Activated CD8-positive, alpha-beta T cell treated with anti-CD3 and anti-CD28 coated beads for 36 hours (primary cell): Measurements from ENCODE around the gene NKPD1. TPM values are rescaled to one million over a fixed set of nuclear protein-coding genes. Genes with fewer than 3 reads are reported as not detected.

ENCODE experiments used
- ATAC-seq: fragments of 200-7000 bp; cut with Tn5 transposase; one replicate; pipeline ENCODE4 v1.10.0; 2021; ENCODE audit warnings: mild to moderate bottlenecking, moderate library complexity
- CTCF ChIA-PET: fragments of 350-600 bp; sonication (Branson Sonifier 250); formaldehyde crosslinking; loops from one replicate; lab custom pipeline; 2021; ENCODE audit warnings: antibody characterized with exemption; lab: Charles Lee
- POLR2A ChIA-PET: fragments of 350-600 bp; sonication (Branson Sonifier 250); formaldehyde crosslinking; loops from one replicate; lab custom pipeline; 2021; ENCODE audit warnings: antibody characterized with exemption; lab: Charles Lee
- DNase-seq: peaks from one replicate; pipeline ENCODE4 v3.0.0-alpha.2; 2020
- H3K27ac Mint-ChIP-seq: one replicate; pipeline ENCODE4 v1.8.0; 2021; ENCODE audit warnings: mild to moderate bottlenecking, mixed read lengths
- H3K27me3 Mint-ChIP-seq: one replicate; pipeline ENCODE4 v1.8.0; 2021; ENCODE audit warnings: mixed read lengths
- H3K36me3 Mint-ChIP-seq: one replicate; pipeline ENCODE4 v1.8.0; 2021; ENCODE audit warnings: low read depth, mixed read lengths
- H3K4me1 Mint-ChIP-seq: one replicate; pipeline ENCODE4 v1.8.0; 2021; ENCODE audit warnings: low read depth, mixed read lengths
- H3K4me3 Mint-ChIP-seq: one replicate; pipeline ENCODE4 v1.8.0; 2021; ENCODE audit warnings: mild to moderate bottlenecking, moderate library complexity, mixed read lengths
- H3K9me3 Mint-ChIP-seq: one replicate; pipeline ENCODE4 v1.8.0; 2021; ENCODE audit warnings: mixed read lengths
- CTCF ChIP-seq: fragments of 200-600 bp; IDR thresholded peaks from one replicate; pipeline ENCODE4 v1.8.0; 2022; ENCODE audit warnings: antibody characterized with exemption, mild to moderate bottlenecking
- intact Hi-C: fragments of 100-400 bp; cut with micrococcal nuclease; formaldehyde crosslinking; loops from one replicate; pipeline ENCODE4 v1.10.0; 2022
- total RNA-seq, 2 experiments: library from RNA; stranded (reverse); gene quantifications; one replicate each; pipeline ENCODE4 v1.2.3, GENCODE V29; 2021

NKPD1 gene
- total RNA-seq, 2 experiments from 2014 or later, result 0.07 to 0.16 TPM

- POLR2A ChIA-PET, result interaction anchor here (1.4 kb wide), 1 partner anchor 12 kb away, joined by 3 read pairs; no protein-coding TSS in a partner anchor
- ATAC-seq (no peak), DNase-seq (no peak)
- Mint-ChIP-seq H3K9me3 (no peaks in the 10 kb centered on the region), H3K4me1 (no peaks in the 10 kb centered on the region), H3K4me3 (no peak overlapping the region), H3K27ac (no peak overlapping the region), H3K27me3 (no peaks in the 10 kb centered on the region), H3K36me3 (peaks cover 10% of the 10 kb centered on the region)
- intact Hi-C loops, result no loop called here
- CTCF ChIA-PET, result no interaction called here
- no peak for TF ChIP-seq CTCF
Observed at GRCh38 chr19:45139286-45140143, 21.3 kb downstream of the NKPD1 start.

GRCh38 chr19:45138303-45138751, 22.5 kb downstream of the NKPD1 start:
- H3K36me3 Mint-ChIP-seq, result peaks cover 10% of the 10 kb centered on the region
- no peak overlapping the region for H3K4me3 Mint-ChIP-seq
- no peak for TF ChIP-seq CTCF
- no peaks in the 10 kb centered on the region for H3K9me3 Mint-ChIP-seq
- CTCF ChIA-PET, result no interaction called here
- POLR2A ChIA-PET, result interaction anchor here (0.6 kb wide), 1 partner anchor 48 kb away, joined by 3 read pairs; no protein-coding TSS in a partner anchor
- ATAC-seq, result no peak
- no peak for DNase-seq
- intact Hi-C loops, result no loop called here
- H3K27me3 Mint-ChIP-seq, result no peaks in the 10 kb centered on the region
- H3K27ac Mint-ChIP-seq, result no peak overlapping the region
- no peaks in the 10 kb centered on the region for H3K4me1 Mint-ChIP-seq

- H3K27ac Mint-ChIP-seq, result no peak overlapping the region
- H3K4me3 Mint-ChIP-seq, result no peak overlapping the region
- intact Hi-C loops, result no loop called here
- ChIA-PET POLR2A (interaction anchor here (1.0 kb wide), 1 partner anchor 12 kb away, joined by 3 read pairs; no protein-coding TSS in a partner anchor), CTCF (interaction anchor here (1.0 to 2.9 kb wide), 2 partner anchors 11 to 78 kb away, joined by 3 to 10 read pairs; no protein-coding TSS in a partner anchor)
- no peaks in the 10 kb centered on the region for H3K9me3 Mint-ChIP-seq
- H3K27me3 Mint-ChIP-seq, result no peaks in the 10 kb centered on the region
- DNase-seq (no peak), ATAC-seq (no peak)
- H3K4me1 Mint-ChIP-seq, result no peaks in the 10 kb centered on the region
- TF ChIP-seq CTCF, result no peak
- H3K36me3 Mint-ChIP-seq, result peaks cover 1% of the 10 kb centered on the region
Observed at GRCh38 chr19:45137179-45137761, 23.5 kb downstream of the NKPD1 start.

GRCh38 chr19:45136507-45137178, 24.1 kb downstream of the NKPD1 start:
- no peaks in the 10 kb centered on the region for H3K27me3 Mint-ChIP-seq
- DNase-seq (no peak), ATAC-seq (no peak)
- no peak for TF ChIP-seq CTCF
- POLR2A ChIA-PET, result interaction anchor here (0.9 to 1.0 kb wide), 2 partner anchors 13 to 249 kb away, joined by 3 read pairs; no protein-coding TSS in a partner anchor
- H3K4me3 Mint-ChIP-seq, result no peak overlapping the region
- intact Hi-C loops, result no loop called here
- H3K4me1 Mint-ChIP-seq, result no peaks in the 10 kb centered on the region
- no peak overlapping the region for H3K27ac Mint-ChIP-seq
- CTCF ChIA-PET, result interaction anchor here (1.0 to 2.9 kb wide), 2 partner anchors 10 to 77 kb away, joined by 3 to 10 read pairs; no protein-coding TSS in a partner anchor
- no peaks in the 10 kb centered on the region for H3K9me3 Mint-ChIP-seq
- peaks cover 1% of the 10 kb centered on the region for H3K36me3 Mint-ChIP-seq
